Thyroid gland (tissue), 4 donors: Measurements from ENCODE around the gene KIDINS220. TPM values are rescaled to one million over a fixed set of nuclear protein-coding genes. Genes with fewer than 3 reads are reported as not detected.

Source experiments
- DNase-seq, 2 donors: peaks; one replicate each; pipeline ENCODE4 v3.0.0-alpha.2; 2019
- H3K27ac ChIP-seq, 3 donors: fragments of 200-600 bp; sonication (generic); 1 replicate in 2 of 3; 2 replicates in 1 of 3; pipeline ENCODE4 v1.5.1; 2016 to 2019; ENCODE audit warnings: mild to moderate bottlenecking in 1 of 3, moderate library complexity in 1 of 3
- H3K27me3 ChIP-seq: fragments of 200-600 bp; sonication (generic); one replicate; pipeline ENCODE4 v1.5.1; 2019
- H3K36me3 ChIP-seq, 2 donors: fragments of 200-600 bp; sonication (generic); one replicate each; pipeline ENCODE4 v1.5.1; 2016 to 2019
- H3K4me1 ChIP-seq, 2 donors: fragments of 200-600 bp; sonication (generic); one replicate each; pipeline ENCODE4 v1.5.1; 2017 to 2019
- H3K4me3 ChIP-seq, 3 donors: fragments of 200-600 bp; sonication (generic); replicated peaks in 1 of 3; 1 replicate in 2 of 3; 2 replicates in 1 of 3; pipeline ENCODE4 v1.5.1; 2016; ENCODE audit warnings: mild to moderate bottlenecking in 1 of 3
- H3K9me3 ChIP-seq: fragments of 200-600 bp; sonication (generic); one replicate; pipeline ENCODE4 v1.5.1; 2017
- CTCF ChIP-seq, 6 experiments: fragments of 200-600 bp in 3 of 6; fragments of 450-650 bp in 3 of 6; sonication (generic) in 3 of 6; IDR thresholded peaks; one replicate each; pipeline ENCODE4 v1.5.1; 2016 to 2019; ENCODE audit warnings: antibody characterized with exemption in 6 of 6, mild to moderate bottlenecking in 2 of 6, inconsistent platforms in 1 of 6, moderate library complexity in 1 of 6
- POLR2A ChIP-seq, 2 donors: fragments of 450-650 bp; IDR thresholded peaks; one replicate each; pipeline ENCODE4 v1.6.1; 2017; ENCODE audit warnings: antibody characterized with exemption in 2 of 2, mild to moderate bottlenecking in 2 of 2, moderate library complexity in 1 of 2
- WGBS, 2 donors: methylation state at CpG; one replicate each; pipeline ENCODE4 v1.1.5; 2017; 5-methylcytosine and 5-hydroxymethylcytosine counted together
- intact Hi-C: fragments of 100-400 bp; cut with DNase I; formaldehyde crosslinking; loops from one replicate; pipeline ENCODE4 v1.15.1; 2023
- total RNA-seq, 4 donors: library from RNA; depleted of rRNA; stranded (reverse); fragments of >200 nt; gene quantifications; one replicate each; pipeline ENCODE4 v1.2.3, GENCODE V29; 2016

The KIDINS220 gene
- total RNA-seq, 4 donors from 2014 or later = 74.0 to 140 (median 79.3) TPM

- 87 to 91% methylated on average over 2 of the region's 2 CpGs for WGBS, 2 donors
- TF ChIP-seq POLR2A (IDR thresholded peaks at IDR 0.05) (no peak), CTCF (IDR thresholded peaks at IDR 0.05) (no peak)
- Histone ChIP-seq H3K36me3 (no peaks in the 10 kb centered on the region), H3K27me3 (no peaks in the 10 kb centered on the region), H3K27ac (no peak overlapping the region), H3K9me3 (no peaks in the 10 kb centered on the region), H3K4me3 (no peak overlapping the region), H3K4me1 (no peaks in the 10 kb centered on the region)
- intact Hi-C loops = loop anchor here (5.0 kb wide), 1 partner anchor 267 kb away; no protein-coding TSS in a partner anchor
- no peak for DNase-seq
These were observed 33.0 kb upstream of the KIDINS220 start for GRCh38 chr2:8870441-8870840.

GRCh38 chr2:8867363-8867762 lies 29.9 kb upstream of the KIDINS220 start:
- WGBS, 2 donors = 82 to 84% methylated on average over 3 of the region's 3 CpGs
- no peak overlapping the region for H3K27ac ChIP-seq
- H3K9me3 ChIP-seq = no peaks in the 10 kb centered on the region
- no peaks in the 10 kb centered on the region for H3K4me1 ChIP-seq
- no peak overlapping the region for H3K4me3 ChIP-seq
- DNase-seq = no peak
- intact Hi-C loops = no loop called here
- H3K36me3 ChIP-seq = no peaks in the 10 kb centered on the region
- no peak for TF ChIP-seq CTCF (IDR thresholded peaks at IDR 0.05)
- no peak for TF ChIP-seq POLR2A (IDR thresholded peaks at IDR 0.05)
- no peaks in the 10 kb centered on the region for H3K27me3 ChIP-seq

GRCh38 chr2:8863331-8863953 lies 26.0 kb upstream of the KIDINS220 start:
- Histone ChIP-seq H3K9me3 (no peaks in the 10 kb centered on the region), H3K4me3 (no peak overlapping the region), H3K4me1 (no peaks in the 10 kb centered on the region), H3K27me3 (no peaks in the 10 kb centered on the region), H3K36me3 (no peaks in the 10 kb centered on the region), H3K27ac (no peak overlapping the region)
- 91 to 95% methylated on average over 10 of the region's 10 CpGs for WGBS, 2 donors
- intact Hi-C loops = no loop called here
- TF ChIP-seq POLR2A (IDR thresholded peaks at IDR 0.05) (no peak), CTCF (IDR thresholded peaks at IDR 0.05) (no peak)
- no peak for DNase-seq

GRCh38 chr2:8862230-8862629 lies 24.8 kb upstream of the KIDINS220 start:
- no peaks in the 10 kb centered on the region for H3K27me3 ChIP-seq
- intact Hi-C loops = no loop called here
- WGBS, 2 donors = 87 to 95% methylated on average over 7 of the region's 7 CpGs
- H3K27ac ChIP-seq = no peak overlapping the region
- H3K36me3 ChIP-seq = no peaks in the 10 kb centered on the region
- no peaks in the 10 kb centered on the region for H3K9me3 ChIP-seq
- no peak for DNase-seq
- H3K4me1 ChIP-seq = no peaks in the 10 kb centered on the region
- no peak for TF ChIP-seq CTCF (IDR thresholded peaks at IDR 0.05)
- no peak for TF ChIP-seq POLR2A (IDR thresholded peaks at IDR 0.05)
- H3K4me3 ChIP-seq = no peak overlapping the region

GRCh38 chr2:8861797-8862196 lies 24.4 kb upstream of the KIDINS220 start:
- TF ChIP-seq CTCF (IDR thresholded peaks at IDR 0.05) (no peak), POLR2A (IDR thresholded peaks at IDR 0.05) (no peak)
- 49 to 98% methylated on average over 1 of the region's 1 CpG for WGBS, 2 donors
- no peak overlapping the region for H3K27ac ChIP-seq
- H3K4me3 ChIP-seq = no peak overlapping the region
- no peaks in the 10 kb centered on the region for H3K9me3 ChIP-seq
- no peak for DNase-seq
- intact Hi-C loops = no loop called here
- H3K4me1 ChIP-seq = no peaks in the 10 kb centered on the region
- H3K27me3 ChIP-seq = no peaks in the 10 kb centered on the region
- no peaks in the 10 kb centered on the region for H3K36me3 ChIP-seq
